GM18870 (cell line): ENCODE measurements around the gene LITAFD.

Source experiments
- ATAC-seq: cut with Tn5 transposase; IDR thresholded peaks from one replicate; pipeline ENCODE4 v1.9.1; 2021; ENCODE audit warnings: moderate library complexity; ENCODE audit not compliant: unreplicated experiment

Gene LITAFD

DNA sequence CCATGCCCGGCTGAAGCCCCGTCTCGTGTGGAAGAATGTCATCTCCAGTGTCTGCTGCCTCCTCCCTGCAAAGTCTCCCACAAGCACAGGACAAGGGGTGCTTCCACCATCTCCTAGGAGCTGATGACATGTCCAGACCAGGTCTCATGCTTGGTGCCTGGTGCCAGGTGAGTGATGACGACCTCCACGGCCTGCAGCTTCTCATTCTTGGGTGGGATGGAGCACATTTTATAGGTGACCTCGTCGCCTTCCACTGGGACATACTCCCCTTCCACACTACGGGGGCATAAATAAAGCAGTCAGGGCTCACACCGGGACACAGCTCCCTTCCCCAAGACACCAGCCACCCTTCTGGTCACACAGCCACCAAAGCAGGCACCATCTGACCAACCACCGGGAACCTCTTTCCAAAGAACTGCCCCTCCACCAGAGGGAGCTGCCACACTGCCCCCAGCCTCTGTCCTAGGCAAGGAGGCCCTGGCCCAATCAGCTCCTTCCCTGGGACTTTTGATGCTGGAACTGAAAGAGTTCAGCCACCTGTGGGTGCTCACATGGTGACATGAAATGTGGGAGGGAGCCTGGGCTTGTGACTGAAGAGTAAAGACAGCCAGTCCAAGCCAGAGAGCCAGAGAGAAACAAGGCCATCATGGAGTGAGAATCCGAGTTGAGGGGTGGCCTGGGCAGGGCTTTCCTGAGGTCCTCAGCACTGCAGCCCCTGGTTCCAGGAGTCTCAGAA, 26.9 kb upstream of the LITAFD start:
- ATAC-seq: no peak

DNA sequence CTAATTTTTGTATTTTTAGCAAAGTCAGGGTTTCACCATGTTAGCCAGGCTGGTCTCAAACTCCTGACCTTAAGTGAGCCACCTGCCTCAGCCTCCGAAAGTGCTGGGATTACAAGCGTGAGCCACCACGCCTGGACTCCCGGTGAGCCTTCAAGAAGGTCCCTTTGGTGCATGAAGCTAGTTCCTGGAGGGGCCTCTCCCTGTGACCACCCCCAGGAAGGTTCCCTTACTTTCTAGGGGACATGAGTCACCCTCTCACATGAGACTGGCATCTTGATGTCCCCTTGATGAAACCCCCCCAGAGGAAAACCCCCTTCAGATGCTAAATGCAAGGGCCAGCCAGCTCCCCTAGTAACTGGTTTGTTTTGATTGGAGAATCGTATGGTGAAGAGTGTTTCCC, 26.2 kb upstream of the LITAFD start:
- no peak for ATAC-seq

DNA sequence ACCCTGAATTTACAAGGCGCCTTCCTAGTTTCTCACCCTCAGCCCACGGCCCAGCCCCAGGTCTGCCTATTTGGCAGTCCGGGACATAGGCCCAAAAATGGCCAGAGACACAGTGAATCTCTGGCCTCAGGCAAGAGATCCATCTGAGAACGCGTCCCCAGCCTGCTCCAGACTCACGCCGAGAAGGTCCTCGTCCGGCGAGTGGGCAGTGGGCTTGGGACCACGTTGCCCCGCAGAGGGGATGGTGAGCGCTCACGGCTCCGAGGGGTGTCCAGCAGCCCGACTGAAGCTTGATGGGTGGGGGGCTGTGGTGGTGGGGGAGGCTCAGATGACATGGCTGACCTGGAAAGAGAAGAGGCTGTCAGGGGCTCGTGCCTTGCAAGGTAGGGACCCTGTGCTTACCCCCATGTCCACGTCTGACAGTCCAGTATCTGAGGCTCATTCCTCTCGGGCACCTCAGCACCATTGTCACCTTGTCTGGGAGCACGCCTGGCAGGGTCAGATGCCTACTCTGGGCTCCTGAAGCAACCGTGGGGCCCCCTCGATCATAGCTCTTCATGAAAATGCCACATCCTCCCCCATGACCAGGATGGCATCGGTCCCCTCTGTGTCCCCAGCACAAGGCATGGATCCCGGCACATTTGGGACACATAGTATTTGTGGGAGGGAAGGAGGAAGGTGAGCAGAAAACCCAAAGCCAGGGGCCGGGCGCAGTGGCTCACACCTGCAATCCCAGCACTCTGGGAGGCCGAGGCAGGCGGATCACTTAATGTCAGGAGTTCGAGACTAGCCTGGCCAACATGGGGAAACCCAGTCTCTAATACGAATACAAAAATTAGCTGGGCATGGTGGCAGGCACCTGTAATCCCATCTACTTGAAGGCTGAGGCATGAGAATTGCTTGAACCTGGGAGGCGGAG, 22.9 kb upstream of the LITAFD start:
- ATAC-seq: no peak

GRCh38 chr16:8859913-8860881, 22.0 kb upstream of the LITAFD start:
- no peak for ATAC-seq

DNA sequence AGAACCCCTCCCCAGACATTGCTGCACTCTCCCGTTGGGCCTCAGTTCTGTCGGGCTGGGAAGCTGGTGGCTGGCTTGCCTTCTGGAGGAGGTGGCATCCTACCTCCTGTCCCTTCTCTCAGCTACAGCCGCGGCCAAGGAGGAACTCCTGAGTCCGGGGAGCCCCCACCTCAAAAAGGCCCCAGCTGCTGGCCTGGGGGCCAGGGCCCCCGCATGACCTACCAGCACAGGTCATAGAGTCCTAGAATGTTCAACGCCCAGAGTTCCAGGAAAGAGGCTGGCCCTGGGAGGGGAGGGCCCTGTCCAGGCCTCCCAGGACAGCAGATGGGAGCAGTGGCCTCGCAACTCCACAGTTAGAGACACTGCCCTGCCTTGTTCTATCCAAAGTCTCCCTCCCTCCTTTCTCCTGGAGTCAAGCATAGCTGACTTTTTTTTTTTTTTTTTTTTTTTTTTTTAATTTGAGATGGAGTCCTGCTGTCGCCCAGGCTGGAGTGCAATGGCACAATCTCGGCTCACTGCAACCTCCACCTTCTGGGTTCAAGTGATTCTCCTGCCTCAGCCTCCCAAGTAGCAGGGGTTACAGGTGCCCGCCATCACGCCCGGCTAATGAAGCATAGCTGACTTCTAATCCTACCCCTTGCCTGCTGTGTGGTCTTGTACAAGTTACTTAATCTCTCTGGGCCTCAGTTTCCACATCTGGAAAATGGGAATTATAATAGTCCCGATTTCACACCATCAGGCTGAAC, 20.4 kb upstream of the LITAFD start:
- no peak for ATAC-seq

GRCh38 chr16:8862309-8863130, 19.6 kb upstream of the LITAFD start:
- ATAC-seq: no peak

DNA sequence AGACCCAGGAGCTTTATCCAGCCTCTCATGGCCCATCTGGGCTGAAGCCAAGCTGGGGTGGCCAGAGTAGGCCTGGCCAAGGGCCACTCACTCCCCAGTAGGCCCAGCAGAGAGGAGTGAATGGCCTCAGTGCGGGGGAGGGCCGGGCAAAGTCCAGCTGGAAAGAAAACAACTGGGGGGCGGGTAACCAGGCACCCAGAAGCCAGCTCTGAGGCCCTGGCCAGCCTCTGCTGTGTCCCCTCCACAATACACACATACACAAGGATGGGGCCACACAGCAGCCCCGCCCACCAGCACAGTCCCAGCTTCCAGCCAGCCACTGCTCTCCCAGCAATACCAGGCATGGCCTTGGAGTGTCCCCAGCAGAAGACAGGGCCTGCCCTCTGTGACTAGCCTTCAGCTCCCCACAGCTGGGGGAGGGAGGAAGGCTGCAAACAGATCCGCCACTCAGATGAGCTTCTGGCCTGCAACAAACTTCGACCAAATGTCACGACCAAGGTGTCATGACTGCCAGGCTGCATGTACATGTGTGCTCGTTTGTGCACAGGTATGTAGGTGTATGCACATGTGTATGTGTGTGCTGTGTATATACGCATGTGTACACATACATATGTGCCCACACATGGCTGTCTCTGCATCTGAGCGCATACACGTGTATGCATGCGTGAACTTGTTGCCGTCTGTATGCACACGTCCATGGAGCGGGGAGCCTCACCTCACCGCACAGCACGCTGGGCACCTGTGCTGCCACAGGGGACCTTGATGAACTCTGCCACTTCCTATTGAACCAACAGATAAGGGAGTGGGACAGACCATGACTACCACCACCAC, 18.3 kb upstream of the LITAFD start:
- no peak for ATAC-seq

DNA sequence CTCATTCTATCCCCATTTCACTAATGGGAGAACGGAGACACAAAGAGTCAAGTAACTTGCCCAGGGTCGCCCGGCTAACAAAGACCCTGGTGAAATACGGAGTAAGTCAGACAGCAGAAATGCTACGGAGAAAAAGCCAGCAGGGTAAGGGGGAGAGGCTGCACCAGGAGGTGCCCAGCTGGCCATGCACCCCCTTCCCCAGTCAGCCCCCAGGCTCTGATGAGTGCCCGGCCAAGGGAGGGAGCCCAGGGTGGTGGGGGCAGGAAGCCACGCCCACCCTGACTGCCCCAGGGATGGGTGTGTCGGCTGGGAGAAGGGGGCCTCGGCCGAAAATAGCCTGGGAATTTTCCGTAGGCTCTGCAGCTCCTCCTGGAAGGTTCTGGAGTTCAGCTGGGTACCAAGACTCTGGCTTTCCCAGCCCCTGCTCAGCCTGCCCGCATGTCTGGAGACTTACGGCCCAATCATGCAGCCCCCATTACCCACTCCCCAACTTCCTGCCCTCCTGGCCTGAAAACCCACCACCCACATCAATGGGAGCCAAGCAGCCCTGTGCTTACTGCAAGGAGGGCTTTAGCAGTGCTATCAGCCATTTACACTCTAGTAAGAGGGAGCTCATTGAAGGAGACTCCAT, 17.6 kb upstream of the LITAFD start:
- ATAC-seq: no peak

GRCh38 chr16:8865145-8865882, 16.8 kb upstream of the LITAFD start:
- no peak for ATAC-seq

DNA sequence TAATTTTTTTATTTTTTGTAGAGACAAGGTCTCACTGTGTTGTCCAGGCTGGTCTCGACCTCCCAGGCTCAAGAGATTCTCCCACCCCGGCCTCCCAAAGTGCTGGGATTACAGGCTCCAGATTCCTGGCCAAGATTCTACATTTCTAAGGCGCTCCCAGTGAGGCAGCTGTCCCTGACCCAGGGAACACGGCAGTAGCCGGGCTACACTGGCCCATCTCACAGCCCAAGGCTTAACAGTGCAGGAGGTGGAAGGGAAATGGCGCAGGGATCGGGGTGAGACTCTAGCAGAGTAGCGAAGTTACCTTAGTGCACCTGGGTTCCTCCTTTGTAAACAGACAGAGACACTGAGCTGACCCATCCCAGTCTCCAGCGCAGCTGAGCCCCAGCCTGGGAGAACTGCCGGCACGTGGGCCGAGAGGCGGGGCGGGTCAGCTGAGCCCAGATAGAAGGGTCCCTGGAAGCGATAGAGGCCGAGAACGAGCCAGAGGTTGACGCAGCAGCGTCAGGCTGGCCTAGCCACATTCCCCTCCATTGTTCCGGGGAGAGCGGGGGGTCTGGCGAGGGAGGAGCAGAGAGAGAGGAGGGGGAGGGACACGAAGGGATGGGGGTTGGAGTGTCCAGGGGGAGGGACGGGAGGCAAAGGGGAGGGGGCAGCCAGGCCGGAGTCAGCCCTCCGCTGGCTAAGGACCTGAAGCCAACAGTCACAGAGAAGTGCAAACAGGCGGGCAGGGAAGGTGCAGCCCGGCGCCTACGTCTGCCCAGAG, 15.8 kb upstream of the LITAFD start:
- no peak for ATAC-seq

DNA sequence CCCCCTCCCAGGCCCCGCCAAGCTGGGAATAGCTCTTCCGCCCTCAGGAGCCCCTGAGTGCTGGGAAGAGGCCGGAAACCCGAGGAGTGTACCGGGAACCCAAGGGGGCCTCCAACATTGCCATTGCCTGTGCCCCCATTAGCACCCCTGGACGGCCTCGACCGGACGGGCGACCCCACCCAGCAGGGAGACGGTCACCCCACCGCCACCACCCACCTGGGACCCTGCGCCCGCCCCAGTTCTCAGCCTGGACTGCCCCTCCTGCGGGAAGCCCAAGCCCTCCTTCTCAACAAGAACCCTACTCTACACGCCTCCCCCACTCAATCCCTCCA, 15.3 kb upstream of the LITAFD start:
- no peak for ATAC-seq

- ATAC-seq: no peak
Observed at GRCh38 chr16:8867216-8867931, 14.8 kb upstream of the LITAFD start.

- ATAC-seq: peak; percentile 8
Observed at GRCh38 chr16:8867932-8868415, 14.2 kb upstream of the LITAFD start.

DNA sequence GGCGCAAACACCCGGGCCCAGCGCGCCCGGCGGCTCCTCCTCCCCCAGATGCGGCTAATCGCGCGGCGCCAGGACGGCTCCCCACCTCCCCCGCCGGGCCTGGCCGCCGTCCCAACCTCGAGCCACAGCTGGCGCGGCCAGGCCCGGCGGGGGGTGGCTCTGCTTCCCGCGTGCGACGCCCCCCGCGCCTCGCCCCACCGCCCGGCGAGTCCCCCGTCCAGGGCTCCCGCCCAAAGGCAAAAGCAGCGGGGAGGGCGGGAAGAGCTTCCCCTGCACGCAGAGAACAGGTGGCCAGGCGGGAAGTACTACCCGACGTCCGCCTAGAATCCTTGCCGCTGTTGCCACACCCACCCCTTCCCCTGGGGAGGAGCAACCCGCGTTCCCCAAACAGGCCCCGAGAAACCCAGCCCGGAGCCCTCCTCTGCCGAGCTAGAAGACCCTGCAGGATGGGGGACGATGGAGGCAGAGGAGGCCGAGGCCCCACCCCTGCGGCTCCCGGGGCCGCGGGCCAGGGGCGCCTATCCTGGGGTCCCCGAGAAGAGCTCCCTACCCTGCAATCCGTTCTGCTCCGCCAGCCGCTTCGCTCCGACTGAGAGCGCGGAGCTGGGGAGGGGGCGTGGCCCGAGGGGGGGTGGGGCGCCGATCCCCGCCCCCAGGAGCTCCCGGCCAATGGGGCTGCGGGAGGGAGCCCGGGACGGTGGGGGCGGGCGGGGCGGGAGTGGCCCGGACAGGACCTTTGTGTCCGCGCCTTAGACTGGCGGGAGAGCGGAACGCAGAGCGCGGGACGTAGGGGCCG, 13.5 kb upstream of the LITAFD start, which contains the start of gene CARHSP1:
CARHSP1 (minus strand) TSS at position 591 of the 796 bp plus-strand sequence. CDS start 9,678 bp downstream, outside the sequence.
- peak; percentile 52 for ATAC-seq
